ENCODE measurements around the gene MKI67. TPM values are rescaled to one million over a fixed set of nuclear protein-coding genes. Genes with fewer than 3 reads are reported as not detected.

Gene MKI67
- total RNA-seq, 4 donors from 2014 or later: 14.3 to 50.8 (median 26.1) TPM

DNA sequence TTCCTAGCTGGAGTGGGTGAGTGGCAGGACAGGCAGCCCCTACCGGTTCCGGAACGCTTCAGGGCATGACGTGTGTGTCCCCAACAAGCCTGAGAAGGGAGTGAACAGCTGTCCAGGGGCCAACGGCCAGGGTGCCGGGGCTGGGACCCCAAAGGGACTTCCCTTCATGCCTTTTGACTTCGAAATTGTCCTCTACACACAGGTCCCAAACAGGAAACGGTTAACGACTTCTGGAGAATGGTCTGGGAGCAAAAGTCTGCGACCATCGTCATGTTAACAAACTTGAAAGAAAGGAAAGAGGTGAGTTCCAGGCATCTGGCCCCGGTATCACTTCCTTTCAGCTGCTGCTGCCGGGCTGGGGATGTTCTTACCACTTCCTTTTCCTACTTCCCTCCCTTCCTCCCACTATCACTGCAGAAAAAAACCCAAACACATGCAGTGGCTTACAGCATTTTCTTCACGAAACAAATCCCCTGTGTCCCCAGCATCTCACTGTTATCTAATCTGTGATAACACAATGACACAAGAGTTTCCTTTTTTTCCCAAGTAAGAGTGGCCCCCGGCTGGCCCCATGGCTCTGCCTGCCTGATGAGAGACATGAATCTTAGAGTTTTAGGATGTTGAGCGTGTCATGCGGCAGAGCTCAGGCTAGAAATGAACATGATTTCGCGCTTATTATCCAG is 63.2 kb downstream of the MKI67 start:
- WGBS, 2 donors: 38 to 62% methylated on average over 13 to 15 of the region's 19 CpGs

GRCh38 chr10:128062331-128062880 is 63.8 kb downstream of the MKI67 start:
- no peaks in the 10 kb centered on the region for H3K9me3 ChIP-seq
- peak overlapping the region in 1 of 4 donors; percentile 40 for H3K4me3 ChIP-seq
- TF ChIP-seq, protein P1, sequence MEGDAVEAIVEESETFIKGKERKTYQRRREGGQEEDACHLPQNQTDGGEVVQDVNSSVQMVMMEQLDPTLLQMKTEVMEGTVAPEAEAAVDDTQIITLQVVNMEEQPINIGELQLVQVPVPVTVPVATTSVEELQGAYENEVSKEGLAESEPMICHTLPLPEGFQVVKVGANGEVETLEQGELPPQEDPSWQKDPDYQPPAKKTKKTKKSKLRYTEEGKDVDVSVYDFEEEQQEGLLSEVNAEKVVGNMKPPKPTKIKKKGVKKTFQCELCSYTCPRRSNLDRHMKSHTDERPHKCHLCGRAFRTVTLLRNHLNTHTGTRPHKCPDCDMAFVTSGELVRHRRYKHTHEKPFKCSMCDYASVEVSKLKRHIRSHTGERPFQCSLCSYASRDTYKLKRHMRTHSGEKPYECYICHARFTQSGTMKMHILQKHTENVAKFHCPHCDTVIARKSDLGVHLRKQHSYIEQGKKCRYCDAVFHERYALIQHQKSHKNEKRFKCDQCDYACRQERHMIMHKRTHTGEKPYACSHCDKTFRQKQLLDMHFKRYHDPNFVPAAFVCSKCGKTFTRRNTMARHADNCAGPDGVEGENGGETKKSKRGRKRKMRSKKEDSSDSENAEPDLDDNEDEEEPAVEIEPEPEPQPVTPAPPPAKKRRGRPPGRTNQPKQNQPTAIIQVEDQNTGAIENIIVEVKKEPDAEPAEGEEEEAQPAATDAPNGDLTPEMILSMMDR (IDR thresholded peaks at IDR 0.05): no peak
- no peak for TF ChIP-seq POLR2A (IDR thresholded peaks at IDR 0.05)
- H3K27me3 ChIP-seq: no peaks in the 10 kb centered on the region
- H3K27ac ChIP-seq: peak overlapping the region; percentile 75 to 89 (median 77)
- intact Hi-C loops (cut with DNase I): no loop called here
- peaks cover 16 to 43% (median 32%) of the 10 kb centered on the region in 3 donors for H3K4me1 ChIP-seq
- peaks cover 0 to 86% (median 4%) of the 10 kb centered on the region in 3 donors for H3K36me3 ChIP-seq
- 69 to 86% methylated on average over 2 to 7 of the region's 11 CpGs for WGBS, 2 donors
- no peak for DNase-seq

More for the DNA sequence above, 63.2 kb downstream of the MKI67 start:
- Histone ChIP-seq H3K27me3 (no peaks in the 10 kb centered on the region), H3K9me3 (no peaks in the 10 kb centered on the region), H3K4me1 (peaks cover 16 to 43% (median 32%) of the 10 kb centered on the region in 3 donors), H3K4me3 (peak overlapping the region in 1 of 4 donors; percentile 40), H3K27ac (peak overlapping the region; percentile 75 to 89 (median 77)), H3K36me3 (peaks cover 0 to 87% (median 7%) of the 10 kb centered on the region in 3 donors)
- intact Hi-C loops (cut with DNase I): no loop called here
- TF ChIP-seq, protein P1 (IDR thresholded peaks at IDR 0.05): no peak
- no peak for TF ChIP-seq POLR2A (IDR thresholded peaks at IDR 0.05)
- no peak for DNase-seq

- no peak for TF ChIP-seq POLR2A (IDR thresholded peaks at IDR 0.05)
- TF ChIP-seq, protein P1 (IDR thresholded peaks at IDR 0.05): no peak
- H3K36me3 ChIP-seq: peaks cover 0 to 86% (median 4%) of the 10 kb centered on the region in 3 donors
- WGBS, 2 donors: 81 to 87% methylated on average over 13 to 14 of the region's 14 CpGs
Measured at GRCh38 chr10:128061306-128062300, 64.6 kb downstream of the MKI67 start.

DNA sequence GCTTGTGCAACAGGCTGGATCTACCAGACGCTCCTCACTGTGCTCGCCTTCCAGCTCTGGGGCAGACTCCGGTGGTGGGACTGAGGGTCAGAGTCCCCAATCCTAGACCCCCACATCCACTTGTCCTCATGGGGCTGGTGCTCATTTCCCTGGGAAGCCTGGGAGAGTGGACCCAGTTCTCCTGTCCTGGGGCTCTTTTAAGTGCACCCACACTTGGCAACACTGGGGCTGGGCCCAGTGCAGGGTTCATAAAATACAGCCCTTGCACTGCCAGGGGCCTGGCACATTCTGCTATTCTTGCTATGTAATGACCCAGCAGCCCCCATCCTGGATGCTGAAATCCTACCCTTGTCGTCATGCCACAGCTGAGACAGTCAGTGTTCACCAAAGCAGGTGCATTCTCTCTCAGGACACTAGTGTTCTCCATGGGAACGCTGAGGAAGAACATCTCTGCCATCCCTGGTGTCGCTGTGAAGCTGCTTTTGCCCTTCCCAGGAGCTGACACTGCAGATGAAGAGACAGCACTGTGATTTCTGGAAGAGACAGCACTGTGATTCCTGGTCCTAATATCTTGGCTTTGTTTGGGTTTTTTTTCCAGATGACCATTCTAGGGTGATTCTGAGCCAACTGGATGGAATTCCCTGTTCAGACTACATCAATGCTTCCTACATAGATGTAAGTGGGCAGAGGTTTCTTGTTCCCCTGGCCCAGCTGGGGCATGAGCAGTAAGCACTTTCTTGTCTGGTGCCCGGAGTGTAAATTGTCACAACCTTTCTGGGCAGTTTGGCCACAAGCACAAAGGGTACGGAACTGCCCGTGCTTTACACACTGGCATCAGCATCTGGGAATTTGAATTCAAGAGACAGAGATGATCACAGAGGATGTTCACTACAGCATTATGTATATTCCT is 65.6 kb downstream of the MKI67 start:
- no peak overlapping the region for H3K4me3 ChIP-seq
- intact Hi-C loops (cut with DNase I): no loop called here
- H3K36me3 ChIP-seq: peaks cover 7 to 86% (median 8%) of the 10 kb centered on the region in 3 donors
- H3K27me3 ChIP-seq: no peaks in the 10 kb centered on the region
- peak overlapping the region in 1 of 4 donors; percentile 7 for H3K27ac ChIP-seq
- WGBS, 2 donors: 98 to 100% methylated on average over 7 to 8 of the region's 9 CpGs
- H3K9me3 ChIP-seq: no peaks in the 10 kb centered on the region
- DNase-seq: no peak
- TF ChIP-seq POLR2A (IDR thresholded peaks at IDR 0.05): no peak
- TF ChIP-seq, protein P1 (IDR thresholded peaks at IDR 0.05): no peak
- H3K4me1 ChIP-seq: peaks cover 16 to 40% (median 30%) of the 10 kb centered on the region in 3 donors

More at GRCh38 chr10:128061306-128062300, 64.6 kb downstream of the MKI67 start:
- no peak for DNase-seq
- Histone ChIP-seq H3K27ac (peak overlapping the region in 3 of 4 donors; percentile 75 to 89 (median 78)), H3K9me3 (no peaks in the 10 kb centered on the region), H3K4me1 (peaks cover 16 to 43% (median 32%) of the 10 kb centered on the region in 3 donors), H3K4me3 (no peak overlapping the region), H3K27me3 (no peaks in the 10 kb centered on the region)
- intact Hi-C loops (cut with DNase I): no loop called here
